Skin of body (tissue), 2 donors: ENCODE data around the gene EXOC3L4. TPM values are rescaled to one million over a fixed set of nuclear protein-coding genes. Genes with fewer than 3 reads are reported as not detected.
A peak's percentile ranks its signal among the peaks of the same experiment; 100 is the strongest.

Experiments
- DNase-seq: peaks from one replicate; lab custom pipeline; 2025; lab: John Stamatoyannopoulos, UW
- total RNA-seq: library from RNA; depleted of rRNA; stranded (reverse); fragments of >200 nt; gene quantifications from one replicate; pipeline ENCODE4 v1.2.3, GENCODE V29; 2014

Gene EXOC3L4
- total RNA-seq, 1 donor from 2014 or later: 0.30 TPM

DNA sequence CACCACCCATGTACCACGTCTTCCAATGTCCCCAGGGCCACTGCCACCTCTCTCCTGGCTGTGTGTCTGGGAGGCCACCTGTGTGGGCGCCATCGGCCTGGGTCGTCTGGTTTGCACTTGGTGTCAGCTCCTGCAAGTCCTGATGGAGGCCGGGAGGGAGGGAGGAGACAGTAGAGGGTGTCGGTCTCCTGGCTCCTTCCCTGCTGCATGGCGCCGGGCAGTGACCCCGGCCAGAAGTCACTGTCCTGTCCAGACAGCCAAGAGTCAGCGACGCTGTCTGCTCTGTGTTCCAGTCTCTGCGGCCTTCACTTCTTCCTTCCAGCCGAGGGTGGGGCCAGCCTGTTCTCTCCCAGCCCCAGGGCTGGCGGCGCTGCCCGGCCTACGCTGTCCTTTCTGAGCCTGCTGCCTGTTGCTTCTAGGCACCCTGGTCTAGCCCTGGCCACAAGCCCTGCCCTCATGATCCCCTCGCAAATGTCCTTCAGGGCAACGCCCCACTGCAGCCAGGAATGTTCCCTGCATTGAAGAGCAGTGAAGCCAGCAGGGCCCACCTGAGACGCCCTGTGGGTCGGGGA, 23.5 kb upstream of the EXOC3L4 start:
- no peak for DNase-seq

DNA sequence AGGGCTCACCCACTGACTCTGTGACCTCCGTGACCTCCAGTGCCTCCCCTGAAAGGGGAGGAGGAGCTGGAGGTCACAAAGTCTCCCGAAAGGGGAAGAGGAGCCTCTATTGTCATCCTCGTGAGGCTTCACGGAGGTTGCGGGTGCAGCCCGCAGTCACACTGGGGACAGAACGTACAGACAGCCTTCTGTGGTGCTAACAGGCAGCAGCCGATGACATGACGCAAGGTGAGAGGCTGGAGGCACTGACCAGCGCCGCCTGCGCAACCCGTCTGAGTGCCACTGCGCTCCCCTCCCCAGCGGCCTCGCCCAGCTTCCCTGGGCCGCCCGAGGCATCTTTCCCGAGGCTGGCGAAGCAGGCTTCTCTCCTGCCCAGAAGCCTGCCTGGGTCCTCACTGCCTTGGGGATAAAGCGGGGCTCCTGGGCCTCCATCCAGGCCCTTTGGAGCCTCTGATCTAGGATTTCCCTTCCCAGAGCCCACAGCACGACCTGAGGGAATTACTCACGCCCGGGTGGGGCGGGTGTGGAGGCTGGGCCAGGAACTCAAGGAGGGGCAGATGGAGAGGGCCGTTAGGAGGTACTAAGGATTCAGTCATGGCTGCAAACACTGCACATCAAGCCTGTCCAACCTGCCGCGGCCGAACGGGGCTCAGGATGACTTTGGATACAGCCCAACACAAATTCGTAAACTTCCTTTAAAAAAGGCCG, 22.8 kb upstream of the EXOC3L4 start:
- no peak for DNase-seq

DNA sequence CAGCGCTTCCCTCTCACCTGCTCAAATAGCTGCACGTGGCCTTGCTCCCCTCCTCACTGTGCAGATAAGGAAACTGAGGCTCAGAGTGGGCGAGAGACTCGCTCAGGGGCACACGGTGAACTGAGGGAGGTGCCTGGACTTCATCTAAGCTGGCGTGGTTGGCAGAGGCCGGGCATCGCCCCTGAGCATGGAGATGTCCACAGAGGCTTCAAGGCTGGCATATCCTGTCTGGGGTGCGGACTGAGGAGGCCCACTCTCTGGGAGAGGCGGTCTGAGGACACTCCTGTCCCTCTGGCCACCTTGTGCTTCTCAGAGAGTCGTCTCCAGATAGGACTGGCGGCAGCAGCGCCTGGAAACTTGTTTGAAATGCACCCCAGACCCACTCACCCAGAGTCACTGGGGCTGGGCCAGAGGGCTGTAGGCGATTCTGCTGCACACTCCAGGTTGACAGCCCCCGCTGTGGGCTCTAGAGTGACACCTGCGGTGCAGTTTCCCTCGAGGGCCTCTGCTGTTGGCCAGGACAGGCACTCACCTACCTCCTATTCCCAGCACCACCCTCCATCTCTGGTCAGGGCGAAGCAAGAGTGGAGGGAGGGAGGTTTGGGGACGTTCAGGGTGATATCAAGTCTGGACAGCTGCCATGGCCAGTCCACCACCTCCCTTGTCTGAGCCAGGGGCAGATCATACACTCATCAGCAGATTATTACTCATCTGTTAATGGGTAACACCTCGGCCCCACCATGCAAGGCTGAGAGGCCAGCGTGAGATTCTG, 21.7 kb upstream of the EXOC3L4 start:
- DNase-seq: no peak

DNA sequence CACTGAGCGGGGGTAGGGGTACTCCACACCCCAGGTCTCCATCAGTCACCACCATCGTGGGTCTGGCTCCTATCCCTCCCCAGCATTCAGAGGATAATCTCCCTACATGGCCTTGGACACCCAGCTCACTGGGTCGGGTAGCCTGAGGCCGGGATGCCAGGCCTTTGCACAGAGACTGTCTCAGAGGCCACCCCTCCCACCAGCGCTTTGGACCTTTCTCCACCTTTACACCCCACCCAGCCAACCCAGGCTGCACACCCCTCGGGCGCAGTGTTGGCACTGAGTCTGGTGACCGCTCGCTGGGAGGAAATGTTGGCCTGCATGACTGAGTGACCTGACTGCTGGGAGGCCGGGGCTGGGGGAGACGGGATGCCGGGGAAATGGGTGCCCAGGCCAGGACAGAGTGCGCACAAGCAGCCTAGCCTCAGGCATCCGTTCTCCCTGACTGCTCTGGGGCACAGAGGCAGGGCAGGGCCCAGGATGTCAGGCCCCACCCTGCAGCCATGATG, 21.1 kb upstream of the EXOC3L4 start:
- no peak for DNase-seq

DNA sequence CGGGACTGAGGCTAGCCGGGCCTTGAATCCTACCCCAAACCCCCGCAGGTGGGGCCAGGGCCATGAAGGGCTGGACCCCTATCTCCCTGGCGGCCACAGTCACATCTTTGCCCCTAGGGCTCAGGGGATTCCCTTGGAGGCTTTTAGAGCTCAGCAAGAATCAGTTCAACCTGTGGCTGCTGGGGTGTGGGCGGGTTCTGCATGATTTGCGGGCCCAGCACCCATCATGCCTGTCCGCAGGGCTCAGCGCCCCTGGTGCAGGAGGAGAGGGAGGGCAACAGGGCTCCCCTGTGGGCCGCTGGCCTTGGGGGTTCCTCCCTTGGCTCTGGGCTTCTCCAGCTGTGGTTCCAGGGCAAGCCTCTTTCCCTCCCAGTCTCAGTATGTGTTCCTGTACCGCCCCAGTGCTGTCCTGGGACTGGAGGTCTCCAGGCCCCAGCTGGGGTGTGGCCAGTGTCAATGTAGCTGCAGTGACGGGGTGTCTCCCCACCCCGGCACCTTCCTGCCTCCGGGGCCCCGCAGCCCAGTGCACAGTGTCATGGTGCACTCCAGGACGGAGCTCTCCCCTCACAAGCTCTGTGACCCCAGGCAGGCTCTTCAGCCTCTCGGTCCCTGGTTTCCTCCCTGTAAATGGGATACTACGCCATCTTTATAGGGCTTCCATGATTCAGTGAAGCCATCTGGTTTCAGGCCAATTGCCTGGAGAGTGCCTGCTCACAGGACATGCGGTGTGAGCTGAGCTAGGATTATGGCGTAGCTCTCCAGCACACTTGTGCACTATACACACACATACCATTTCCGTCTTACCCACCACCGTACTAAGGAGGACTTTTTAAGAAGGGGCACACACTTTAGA, 20.4 kb upstream of the EXOC3L4 start:
- no peak for DNase-seq

DNA sequence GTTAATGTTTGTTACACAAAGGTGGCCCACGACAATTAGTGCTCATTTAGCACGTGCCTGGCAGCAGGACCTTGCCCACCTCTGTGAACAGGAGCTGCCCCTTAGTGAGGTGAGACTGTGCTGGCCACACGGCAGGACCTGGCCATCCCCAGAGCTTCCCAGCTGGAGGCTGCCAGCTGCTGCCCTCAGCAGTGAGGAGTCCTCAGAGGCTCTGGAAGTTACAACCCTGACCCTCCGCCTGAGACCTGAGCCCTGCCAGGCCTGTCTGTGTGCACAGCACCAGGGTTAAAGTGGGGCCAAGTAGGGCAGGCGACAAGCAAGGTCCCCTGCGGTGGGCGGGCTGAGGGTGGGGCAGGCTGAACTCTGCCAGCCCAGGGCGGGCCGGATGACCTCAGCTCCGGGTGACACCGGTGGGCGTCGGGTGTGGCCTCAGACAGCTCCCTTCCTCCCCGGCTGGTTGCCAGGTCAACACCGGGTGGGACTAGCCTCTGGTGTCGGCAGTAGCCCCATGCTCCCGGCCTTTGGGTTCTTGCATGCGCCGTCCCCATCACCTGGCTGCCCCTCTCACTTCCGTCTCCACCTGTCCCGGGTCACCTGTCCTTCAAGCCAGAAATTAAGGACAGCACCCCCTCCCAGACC, 19.7 kb upstream of the EXOC3L4 start:
- DNase-seq: no peak

DNA sequence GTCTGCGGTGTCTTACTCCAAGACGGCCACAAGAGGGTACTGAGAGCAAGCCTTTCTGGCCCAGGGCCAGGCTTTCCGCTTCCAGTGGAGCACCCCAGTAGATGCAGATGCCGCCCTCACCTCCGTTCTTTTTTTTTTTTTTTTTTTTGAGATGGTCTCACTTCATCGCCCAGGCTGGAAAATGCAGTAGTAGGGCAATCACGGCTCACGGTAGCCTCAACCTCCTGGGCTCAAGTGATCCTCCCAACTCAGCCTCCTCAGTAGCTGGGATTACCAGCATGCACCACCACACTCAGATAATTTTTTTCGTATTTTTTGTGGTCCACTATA, 16.1 kb upstream of the EXOC3L4 start:
- DNase-seq: peak; percentile 61

DNA sequence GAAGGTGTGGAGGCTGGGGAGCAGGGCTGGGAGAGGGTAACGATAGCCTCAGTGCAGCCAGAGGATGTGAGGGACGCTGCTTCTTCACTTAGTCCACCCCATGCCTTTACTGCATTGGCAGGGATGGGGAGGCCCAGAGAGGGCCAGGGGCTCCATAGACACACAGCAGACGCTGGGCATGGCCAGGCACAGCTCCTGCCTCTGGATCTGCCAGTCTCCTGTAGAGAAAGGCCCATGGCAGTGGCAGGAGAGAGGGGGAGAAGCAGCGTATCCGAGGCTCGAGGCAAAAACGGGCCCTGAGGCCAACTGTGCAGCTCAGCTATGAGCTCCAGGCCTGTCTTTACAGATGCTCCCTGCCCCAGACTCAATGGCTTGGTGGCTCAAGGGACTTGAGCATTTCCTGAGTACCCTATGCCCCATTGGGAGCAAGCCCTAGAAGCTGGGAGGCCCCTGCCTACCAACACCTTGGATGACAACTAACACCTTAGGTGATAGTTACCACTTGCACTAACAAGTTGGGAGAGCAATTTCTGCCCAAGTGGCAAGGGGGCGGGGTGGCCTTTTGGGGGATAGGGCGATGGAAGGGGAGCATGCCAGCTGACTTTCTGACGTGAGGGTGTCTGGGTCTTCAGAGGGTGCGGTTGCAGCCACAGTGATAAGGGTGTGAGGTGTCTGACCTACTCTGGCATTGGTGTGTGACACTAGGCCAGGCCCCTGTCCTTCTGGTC, 15.5 kb upstream of the EXOC3L4 start:
- DNase-seq: no peak

DNA sequence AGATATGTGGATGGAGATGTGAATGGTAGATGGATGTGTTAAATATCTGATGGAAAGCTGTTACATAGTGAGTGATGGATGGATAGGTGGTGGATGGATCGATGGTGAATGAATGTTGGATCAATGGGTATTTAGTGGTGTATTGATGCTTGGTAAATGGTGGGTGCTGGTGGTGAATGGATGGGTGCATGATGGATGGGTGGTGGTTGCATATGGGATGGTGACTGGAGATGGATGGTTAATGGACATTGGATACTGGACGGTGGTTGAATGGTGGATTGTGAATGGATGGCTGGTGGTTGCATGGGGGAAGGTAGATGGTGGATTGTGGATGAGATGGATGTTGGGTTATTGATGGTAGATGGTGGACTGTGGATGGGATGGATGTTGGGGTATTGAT, 12.6 kb upstream of the EXOC3L4 start:
- DNase-seq: no peak

DNA sequence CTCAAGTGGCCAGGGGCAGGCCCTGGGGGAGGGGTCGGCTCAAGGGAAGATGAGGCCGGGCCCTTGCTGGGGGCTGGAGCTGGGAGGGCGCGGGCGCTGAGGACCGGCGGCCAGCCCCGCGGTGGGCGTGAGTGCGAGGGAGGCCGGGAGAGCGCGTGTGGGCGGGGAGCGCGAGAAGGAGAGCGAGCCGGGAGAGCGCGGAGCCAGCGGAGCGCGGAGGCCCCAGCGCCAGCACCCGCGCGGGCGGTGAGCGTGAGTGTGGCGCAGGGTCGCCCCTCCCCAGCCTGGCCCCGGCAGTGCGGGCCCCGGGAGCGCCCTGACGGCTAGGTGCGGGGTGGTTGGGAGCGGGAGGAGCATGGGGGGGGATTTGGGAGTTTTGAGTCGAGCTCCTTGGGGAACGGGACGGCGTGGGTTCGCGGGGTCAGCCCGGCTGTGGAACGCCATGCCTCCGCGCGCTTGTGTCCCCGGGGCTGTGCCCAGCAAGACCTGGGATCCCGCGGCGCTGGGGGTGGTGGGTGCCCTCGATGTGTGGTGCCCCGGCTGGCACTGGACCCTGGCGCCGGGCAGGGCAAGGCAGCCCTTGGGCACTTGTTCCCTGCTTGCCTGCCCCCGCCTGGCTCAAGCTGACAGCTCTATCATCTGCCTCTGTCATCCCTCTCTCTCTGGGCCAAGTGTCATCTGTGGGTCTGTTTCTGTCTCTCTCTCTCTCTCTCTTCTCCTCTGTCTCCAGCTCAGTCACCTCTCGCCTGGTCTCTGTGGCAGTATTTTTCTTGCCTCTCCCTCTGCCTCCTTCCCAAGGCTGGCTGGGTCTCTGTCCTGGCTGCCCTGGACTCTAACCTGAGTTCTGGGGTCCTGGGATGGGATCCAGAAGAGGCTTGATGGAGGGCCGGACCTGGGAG, 10.3 kb upstream of the EXOC3L4 start, which contains the start of gene LBHD2:
TSS of gene LBHD2 (plus strand) at position 190 of the 899 bp plus-strand sequence. CDS start 1,803 bp downstream, outside the sequence.
- DNase-seq: no peak

DNA sequence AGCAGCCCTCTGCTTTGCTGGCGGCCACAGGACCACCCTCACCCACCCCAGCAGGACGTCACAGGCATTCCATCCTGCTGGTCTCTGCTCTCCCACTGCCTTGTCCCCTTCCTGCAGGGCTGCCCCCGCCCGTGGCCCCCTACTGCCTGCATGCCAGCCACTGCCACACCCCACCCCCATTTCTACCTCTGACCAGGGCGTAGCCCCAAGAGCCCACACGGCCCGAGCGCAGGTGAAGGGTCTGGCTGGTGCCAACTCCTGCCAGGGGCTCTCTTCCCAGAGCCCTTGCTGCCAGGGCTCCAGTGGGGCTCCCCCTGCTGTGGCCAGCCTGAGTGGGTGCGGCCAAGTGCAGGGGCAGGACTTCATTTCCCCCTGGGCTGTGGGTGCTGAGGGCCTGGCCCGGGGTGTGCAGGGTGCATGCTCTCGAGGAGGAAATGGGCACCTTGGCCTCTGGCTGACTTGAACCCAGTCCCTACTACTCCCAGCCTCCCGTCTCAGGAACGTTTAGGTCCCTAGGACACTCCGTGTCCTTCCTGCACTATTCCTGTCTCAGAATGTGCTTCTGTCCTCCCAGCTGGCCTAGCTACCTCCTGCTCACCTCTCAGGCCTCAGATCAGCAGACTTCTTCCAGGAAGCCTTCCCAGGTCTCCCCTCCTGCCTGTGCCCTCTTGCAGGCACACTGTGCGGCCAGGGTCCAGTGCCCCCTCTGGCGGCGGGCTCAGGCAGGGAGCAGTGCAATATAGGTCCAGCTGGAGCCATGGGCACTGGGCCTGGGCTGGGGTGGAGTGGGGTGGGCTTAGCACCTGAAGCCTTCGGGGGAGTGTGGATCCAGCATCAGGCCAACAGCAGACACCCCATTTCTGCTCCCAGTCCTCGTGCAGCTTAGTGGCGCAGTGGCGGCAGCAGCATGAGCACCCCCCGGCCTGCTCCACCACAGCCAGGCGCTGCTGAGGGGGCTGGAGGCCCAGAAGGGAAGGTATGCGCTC, 9.1 kb upstream of the EXOC3L4 start:
- DNase-seq: no peak

DNA sequence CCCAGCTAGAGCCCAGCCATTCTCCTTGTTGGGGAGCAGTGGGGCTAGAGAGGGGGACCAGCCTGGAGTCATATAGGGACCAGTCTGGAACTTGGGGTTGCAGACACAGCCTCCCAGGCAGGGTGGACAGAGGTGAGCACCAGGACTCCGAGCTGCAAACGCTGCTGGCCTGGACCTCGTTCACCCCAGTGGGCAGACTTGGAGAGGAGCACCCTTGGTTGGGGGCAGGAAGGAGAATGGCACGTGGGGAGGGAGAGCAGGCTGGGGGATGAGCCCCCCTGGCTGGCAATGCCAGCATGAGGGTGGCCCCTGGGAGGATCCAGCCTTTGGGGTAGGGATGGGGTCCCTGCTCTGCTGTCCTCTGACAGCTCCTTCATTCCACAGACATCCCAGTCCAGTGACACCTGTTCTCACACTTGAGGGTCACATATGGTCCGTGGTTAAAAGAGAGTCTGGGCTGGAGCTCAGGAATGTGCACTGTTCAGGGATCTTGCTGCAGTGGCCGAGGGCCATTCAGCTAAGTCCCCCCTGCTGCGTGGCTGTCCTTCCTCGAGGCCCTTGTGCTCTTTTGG, 7.7 kb upstream of the EXOC3L4 start:
- DNase-seq: no peak

DNA sequence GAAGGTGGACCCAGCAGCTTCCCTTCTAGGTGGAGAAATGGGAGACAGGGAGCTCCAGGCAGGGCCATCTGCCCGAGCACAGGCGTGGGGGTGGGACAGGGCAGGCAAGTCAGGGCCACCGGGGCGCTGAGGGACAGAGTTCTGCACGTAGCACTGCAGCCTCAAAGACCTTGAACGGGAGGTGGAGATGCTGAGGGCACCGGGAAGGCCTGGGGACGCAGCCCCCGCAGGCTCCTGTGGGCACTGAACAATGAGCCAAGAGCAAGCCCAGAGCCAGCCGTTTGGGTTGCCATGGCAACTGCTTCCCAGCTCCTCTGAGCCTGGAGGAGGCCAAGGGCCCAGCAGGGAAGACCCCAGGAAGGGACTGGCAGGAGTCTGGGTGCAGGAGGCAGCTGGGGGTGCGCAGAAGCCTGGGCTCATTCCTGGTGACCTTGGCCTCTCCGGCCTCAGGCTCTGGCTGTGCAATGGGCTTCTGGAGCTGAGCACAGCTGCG, 7.1 kb upstream of the EXOC3L4 start:
- no peak for DNase-seq

DNA sequence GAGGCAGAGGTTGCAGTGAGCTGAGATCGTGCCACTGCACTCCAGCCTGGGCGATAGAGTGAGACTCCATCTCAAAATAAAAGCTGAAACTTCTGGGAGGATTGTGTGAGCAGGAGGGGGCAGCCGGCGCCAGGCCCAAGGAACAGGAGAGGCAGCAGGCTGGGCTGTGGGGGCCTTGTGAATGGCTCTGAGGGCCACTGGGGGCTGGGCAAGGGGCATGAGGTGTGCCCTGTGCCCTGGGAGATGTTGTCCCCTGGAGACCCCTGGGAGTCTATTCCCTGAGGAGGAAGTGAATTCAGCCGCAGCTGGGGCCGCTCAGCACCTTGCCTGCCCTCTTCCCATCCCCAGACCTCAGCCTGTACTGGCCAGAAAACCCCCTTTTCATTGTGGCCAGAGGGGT, 5.6 kb upstream of the EXOC3L4 start:
- DNase-seq: no peak

DNA sequence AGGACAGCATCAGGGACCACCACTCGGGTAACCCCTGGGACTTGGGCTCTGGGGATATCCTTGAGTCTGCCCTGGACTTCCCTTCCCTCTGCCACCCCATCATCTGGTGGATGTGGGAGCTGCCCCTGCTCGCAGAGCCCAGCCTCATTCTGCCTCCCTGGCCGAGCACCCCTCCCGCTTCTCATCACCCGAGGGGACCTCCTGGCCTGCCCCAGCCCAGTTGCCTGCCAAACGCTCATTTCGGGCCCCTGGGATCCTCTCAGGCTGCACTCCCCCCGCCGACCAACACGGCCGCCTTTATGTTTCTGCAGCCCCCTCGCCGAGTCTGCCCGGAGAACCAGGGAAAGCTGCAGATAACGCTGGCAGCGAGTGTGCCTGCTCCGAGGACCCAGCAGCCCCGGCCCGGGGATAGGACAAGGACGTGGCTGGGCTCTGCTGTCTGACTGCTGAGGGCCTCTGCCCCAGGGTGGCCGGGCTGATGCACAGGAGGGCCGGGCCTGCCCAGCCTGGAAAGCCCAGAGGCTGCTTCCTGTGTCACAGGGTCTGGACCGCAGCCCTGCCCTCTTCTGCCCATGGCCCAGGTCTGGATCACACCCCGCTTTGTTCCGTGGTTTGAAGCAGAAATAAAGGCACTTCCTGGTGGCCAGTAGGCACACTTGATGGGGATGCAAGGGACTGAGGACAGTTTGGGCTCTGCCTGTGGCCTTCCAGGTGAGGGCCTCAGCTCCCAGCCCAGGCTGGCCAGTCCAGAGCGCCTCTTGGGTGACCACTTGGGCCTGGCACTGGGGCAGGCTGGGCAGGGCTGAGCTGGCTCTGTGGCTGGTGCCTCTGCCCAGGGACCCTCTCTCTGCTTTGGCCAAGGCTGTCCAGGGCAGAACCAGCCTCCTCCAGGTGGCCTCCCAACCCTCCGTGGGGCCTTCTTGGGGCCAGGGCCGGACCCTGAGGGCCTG, 4.9 kb upstream of the EXOC3L4 start:
- no peak for DNase-seq

DNA sequence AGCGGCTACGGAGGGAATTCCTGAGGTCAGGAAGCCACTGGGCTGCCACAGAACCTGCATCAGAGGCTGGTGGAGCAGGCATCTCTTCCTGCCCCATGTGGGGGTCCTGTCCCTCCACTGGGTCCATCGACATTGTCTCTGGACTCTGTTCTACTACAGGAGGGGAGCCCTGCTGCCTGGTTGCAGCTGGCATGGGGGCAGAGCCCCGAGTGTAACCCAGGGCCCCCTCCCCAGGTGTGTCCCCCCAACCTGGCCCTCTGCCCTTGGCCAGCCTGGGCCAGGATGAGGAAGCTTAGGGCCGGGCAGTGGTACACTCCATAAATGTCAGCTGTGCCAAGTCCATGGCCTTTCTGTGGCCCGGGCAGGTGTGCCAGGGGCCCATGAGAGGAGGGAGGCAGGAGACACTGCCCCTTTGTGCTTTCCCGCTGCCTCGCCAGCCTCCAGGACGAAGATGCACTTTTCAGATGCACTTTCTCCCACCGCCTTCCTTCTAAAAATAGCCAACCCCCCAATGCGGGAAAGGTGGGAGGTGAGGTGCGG, 4.0 kb upstream of the EXOC3L4 start:
- no peak for DNase-seq
